Cerebellar nuclear complex (tissue), 1 donor: ENCODE measurements around the gene SS18L1.
A peak's percentile ranks its signal among the peaks of the same experiment; 100 is the strongest.

Experiments
- DNase-seq, 2 experiments: peaks; one replicate each; lab custom pipeline; 2025; lab: John Stamatoyannopoulos, UW

SS18L1 gene

GRCh38 chr20:62174021-62174804, 30.6 kb downstream of the SS18L1 start:
- no peak for DNase-seq

DNA sequence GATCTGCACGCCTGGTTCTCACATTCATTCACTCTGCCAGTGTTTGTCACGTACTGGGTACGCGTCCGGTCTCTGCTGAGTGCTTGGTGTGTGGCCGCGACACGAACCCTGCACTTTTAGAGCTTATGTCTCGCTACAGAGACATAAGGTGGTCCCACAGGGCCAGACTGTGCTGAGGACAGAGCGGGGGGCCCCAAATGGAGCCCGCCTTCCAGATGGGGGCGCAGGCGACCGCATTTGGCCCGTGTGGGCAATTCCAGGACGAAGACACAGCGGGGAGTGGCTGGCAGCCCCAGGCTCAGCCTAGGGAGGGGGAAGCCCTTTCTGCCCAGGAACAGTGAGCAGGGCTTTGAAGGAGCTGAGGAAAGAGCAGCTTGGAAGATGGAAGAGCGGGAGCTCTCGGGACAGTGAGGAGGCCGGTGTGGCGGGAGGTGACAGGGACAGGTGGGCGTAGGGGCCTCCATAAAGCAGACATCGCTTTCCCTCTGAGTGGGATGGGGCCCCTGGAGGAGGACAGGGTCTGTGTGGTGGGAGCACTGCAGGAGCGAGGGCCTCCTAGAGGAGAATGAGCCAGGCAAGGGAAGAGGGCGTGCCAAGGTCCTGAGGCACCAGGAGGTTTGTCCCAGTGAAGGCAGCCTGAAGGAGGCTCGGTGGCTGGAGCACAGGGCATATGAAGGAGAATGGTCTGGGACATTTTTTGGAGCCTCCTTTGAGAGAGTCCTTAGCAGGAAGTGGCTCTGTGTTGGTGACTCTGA, 31.5 kb downstream of the SS18L1 start:
- DNase-seq, result no peak

DNA sequence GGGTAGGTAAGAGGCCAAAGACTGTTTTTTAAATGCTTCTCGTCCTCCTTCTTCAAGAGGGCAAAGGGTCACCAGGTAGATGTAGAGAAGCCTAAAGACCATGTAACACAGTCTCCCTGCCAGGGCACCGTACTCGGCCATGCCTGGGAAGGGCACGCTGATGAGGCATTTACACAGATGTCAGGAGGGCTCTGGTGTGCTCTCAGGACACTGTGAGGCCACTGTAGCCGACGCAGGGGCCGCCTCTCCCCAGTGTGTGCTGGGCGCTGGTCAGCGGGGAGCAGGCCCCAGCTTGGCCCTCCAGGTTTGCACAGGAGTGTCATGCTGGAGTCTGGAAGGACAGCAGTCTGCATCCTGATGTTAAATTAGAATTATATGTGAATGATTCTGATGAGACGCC, 32.1 kb downstream of the SS18L1 start:
- DNase-seq, result no peak

GRCh38 chr20:62176866-62177265, 33.3 kb downstream of the SS18L1 start:
- DNase-seq, result no peak

DNA sequence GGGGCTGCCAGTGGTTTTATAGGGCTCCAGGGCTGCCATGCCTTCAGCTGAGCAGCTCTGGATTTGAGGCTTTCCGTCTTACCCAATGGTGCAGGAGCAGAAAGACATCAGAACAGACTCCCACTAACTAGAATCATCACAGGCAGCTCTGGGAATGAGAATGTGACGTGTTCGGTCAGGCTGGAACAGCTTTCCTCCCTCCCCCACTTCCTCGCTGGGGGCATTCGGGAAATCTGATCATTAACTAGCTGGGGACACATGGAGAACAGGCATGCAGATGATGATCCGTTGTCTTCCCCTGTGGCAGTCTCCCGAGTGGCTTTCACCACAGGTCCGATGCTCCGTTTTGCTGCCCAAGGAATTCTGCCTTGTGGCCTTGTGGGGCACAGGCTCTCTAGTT, 33.7 kb downstream of the SS18L1 start:
- DNase-seq, result no peak

- peak; percentile 82 to 93 for DNase-seq
Measured at GRCh38 chr20:62178316-62179161, 35.0 kb downstream of the SS18L1 start.

- DNase-seq, result no peak
Measured at GRCh38 chr20:62179162-62179504, 35.6 kb downstream of the SS18L1 start.

DNA sequence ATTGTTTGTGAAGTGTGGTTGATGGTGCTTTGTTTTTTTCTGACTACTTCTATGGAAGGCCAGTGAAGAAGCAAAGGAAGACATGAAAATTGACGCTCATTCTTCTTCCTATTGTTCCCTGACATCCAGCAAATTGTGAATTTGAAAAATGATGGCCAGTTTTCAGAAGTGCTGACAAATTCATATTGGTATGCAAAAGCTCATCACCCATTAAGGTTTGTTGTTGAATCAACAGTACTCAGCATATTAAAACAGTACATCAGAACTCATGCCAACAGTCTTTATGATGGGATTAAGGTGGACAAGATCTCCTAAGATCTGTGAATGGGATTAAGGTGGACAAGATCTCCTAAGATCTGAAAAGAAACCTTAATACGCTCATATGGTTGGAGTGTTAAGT, 38.2 kb downstream of the SS18L1 start:
- no peak for DNase-seq

GRCh38 chr20:62182469-62183425, 39.2 kb downstream of the SS18L1 start, which contains the start of gene MTG2:
MTG2 (plus strand) TSS chr20:62183028; CDS start chr20:62193421, 10,393 bp downstream.
- DNase-seq, result peak; percentile 38 to 68

DNA sequence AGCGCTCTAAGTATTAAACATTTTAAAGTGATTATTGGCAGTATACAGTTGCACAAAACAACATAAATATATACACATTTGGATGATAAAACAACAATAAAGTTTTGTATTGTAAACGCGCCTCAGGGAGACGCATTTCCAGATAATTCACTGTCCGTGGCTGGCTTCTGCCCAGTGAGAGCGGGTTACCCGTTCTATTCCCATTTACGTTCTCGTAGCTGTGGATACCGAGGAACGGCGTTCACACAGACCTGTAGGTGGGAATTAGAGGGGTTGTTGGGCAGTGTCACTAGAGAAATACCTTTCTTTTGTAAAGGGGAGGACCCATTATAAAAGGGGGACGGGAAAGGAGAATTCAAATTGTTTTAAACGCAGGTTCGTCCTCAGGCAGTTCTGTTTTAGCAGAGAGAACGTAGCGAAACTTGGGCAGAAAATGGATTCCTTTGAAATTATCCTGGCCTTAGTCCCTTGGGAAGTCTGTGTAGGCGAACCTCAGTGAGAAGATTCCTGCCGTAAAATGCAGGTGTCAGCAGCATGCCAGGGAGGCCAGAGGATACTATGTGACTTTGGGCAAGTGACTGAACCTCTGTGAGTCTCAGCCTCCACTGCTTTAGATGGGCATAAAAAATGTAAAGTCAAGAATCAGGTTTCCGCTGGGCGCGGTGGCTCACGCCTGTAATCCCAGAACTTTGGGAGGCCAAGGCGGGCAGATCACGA, 40.0 kb downstream of the SS18L1 start:
- no peak for DNase-seq

GRCh38 chr20:62186096-62186426, 42.5 kb downstream of the SS18L1 start:
- DNase-seq, result no peak

- DNase-seq, result no peak
Measured at GRCh38 chr20:62186887-62187866, 43.6 kb downstream of the SS18L1 start.

DNA sequence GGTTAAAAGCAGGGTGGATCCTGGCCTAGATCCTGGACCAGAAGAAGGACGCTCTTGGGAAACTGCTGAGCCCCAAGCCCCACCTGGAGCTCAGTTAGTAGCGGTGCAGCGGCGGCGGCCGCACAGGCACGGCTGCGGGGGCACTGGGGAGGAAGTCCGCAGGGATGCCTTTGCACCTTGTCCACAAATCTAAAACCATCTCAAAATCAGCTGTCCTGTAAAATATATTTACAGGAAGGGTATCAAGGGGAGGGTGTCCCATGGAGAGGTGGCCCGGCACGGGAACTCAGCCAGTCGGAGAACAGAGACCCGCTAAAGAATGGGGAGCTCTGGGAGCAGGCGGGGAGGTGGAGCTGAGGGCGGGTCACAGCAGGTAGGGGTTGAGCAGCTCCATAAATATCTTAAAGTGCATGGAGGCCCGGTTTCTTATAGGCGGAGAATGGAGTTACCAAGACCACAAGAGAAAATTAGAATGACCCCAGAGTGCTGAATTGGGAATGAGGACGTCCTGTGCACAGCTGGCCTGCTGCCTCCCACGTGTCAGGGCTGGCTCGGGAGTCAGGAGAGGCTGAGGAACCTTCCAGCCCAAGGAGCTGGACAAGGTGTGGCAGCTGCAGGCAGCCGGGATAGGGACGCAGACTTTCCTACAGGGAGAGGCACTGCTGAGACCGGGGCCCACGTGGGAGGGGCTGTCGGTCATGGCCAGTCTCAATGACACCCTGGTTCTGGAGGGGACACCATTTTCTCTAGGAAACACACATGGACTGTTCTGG, 47.3 kb downstream of the SS18L1 start:
- DNase-seq, result no peak

- no peak for DNase-seq
Measured at GRCh38 chr20:62191781-62192559, 48.4 kb downstream of the SS18L1 start.

DNA sequence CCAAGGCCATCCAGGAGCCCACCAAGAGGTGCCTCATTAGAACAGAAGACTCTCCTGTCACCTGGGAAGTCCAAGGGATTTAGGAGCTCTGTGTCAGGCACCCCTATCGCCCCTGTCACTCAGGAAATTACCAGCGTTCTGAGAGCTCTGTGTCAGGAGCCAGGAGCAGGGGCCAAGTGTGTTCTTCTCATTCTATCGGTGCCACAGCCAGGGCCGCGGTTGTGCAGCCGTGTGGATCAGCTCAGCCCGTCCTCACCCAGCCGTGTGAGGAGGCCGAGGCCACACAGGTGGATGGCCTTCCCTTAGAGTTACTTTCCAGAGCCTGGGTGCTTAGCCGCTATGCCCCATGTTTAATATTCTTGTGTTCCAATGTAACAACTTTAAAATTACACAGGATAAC, 49.1 kb downstream of the SS18L1 start:
- no peak for DNase-seq

DNA sequence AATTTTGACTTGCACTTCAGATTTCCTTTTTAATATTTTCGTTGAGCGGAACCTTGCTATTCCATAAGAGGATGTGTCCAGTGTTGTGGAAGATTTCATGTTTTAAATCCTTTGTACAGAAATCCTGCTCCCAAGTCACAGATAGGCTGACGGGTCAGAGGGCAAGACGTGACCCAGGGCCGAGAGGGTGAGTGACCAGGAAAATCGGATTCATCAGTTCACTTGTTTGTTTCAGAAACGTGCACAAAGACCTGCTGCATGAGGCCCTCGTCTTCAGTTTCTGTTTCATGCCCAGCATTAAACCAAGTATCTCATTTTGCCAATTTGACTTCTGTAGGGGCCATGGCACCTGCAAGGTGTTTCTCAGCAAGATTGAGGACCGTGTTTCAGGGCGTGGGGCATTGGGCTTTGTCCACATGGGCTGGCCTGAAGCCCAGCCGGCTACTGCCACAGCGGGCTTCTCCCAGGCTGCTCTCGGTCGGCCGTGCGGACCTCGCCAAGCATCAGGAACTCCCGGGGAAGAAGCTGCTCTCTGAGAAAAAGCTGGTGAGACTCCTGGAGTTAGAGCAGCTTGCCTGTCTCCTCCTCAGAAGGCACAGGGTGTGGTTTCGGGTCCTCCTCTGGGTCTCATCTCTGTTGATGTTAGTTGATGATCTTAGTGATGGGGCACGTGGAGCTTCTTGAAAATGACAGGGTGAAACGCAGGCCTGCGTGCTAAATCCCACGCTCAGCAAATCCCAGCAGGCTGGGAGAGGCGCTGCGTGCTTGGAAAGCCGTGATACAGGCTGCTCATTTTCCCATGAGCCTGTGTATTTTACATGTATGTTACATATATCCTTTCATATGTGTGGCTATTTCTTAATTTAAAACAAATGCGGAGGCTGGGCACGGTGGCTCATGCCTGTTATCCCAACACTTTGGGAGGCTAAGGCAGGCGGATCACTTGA, 49.8 kb downstream of the SS18L1 start:
- no peak for DNase-seq

DNA sequence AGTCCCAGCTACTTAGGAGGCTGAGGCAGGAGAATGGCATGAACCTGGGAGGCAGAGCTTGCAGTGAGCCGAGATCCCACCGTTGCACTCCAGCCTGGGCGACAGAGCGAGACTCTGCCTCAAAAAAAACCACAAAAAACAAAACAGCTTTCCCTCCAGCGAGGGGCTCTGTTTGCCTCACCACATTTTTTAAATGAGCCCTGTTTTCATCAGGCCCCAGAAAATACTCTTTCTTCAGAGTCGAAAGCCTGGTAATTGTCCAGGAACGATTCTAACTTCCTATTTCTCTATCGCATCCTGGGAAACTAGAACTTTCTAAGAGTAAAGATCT, 51.5 kb downstream of the SS18L1 start:
- no peak for DNase-seq
